K562 (cell line): ENCODE data around the gene STUM. TPM values are rescaled to one million over a fixed set of nuclear protein-coding genes. Genes with fewer than 3 reads are reported as not detected.

Source experiments
- ARID2 ChIP-seq: fragments of 450-650 bp; IDR thresholded peaks from 2 replicates; pipeline ENCODE4 v1.6.1; 2017; ENCODE audit warnings: antibody characterized with exemption, mild to moderate bottlenecking
- ATF1 ChIP-seq, 2 experiments: fragments of 450-650 bp in 1 of 2; IDR thresholded peaks; 2 replicates each; pipeline ENCODE4 v1.6.1; 2016; ENCODE audit warnings: missing compliant biosample characterization in 1 of 2, missing genetic modification characterization in 1 of 2
- CUX1 ChIP-seq: fragments of 200-800 bp; sonication (Bioruptor generic); IDR thresholded peaks from 2 replicates; pipeline ENCODE4 v1.6.1; 2016; ENCODE audit warnings: missing genetic modification characterization, missing compliant biosample characterization
- CXXC5 ChIP-seq: fragments of 250-450 bp; sonication (Bioruptor Pico); IDR thresholded peaks from 2 replicates; pipeline ENCODE4 v1.8.0; 2022; ENCODE audit warnings: inconsistent platforms, mild to moderate bottlenecking, moderate library complexity
- FUS ChIP-seq: fragments of 200-400 bp; formaldehyde crosslinking; optimal IDR thresholded peaks from 2 replicates; pipeline ENCODE3; 2017; ENCODE audit warnings: low read depth, low read length
- JUND ChIP-seq, 2 experiments: IDR thresholded peaks; 2 replicates in 1 of 2; 3 replicates in 1 of 2; pipeline ENCODE4 v1.6.1; 2011; ENCODE audit warnings: borderline replicate concordance in 2 of 2, low read depth in 2 of 2, low read length in 2 of 2, improper control_type of control experiment in 1 of 2, missing biosample characterization in 1 of 2, missing genetic modification characterization in 1 of 2, missing genetic modification reagents in 1 of 2
- KLF16 ChIP-seq: IDR thresholded peaks from 2 replicates; pipeline ENCODE4 v1.6.1; 2016; ENCODE audit warnings: antibody characterized with exemption
- MCM3 ChIP-seq: fragments of 450-650 bp; IDR thresholded peaks from 2 replicates; pipeline ENCODE4 v1.6.1; 2016
- MEF2A ChIP-seq: IDR thresholded peaks from 2 replicates; pipeline ENCODE4 v1.6.1; 2011; ENCODE audit warnings: low read depth, mild to moderate bottlenecking, low read length, moderate library complexity; ENCODE audit not compliant: control insufficient read depth
- PHB ChIP-seq: fragments of 250-450 bp; sonication (Bioruptor Pico); IDR thresholded peaks from 2 replicates; pipeline ENCODE4 v1.5.0; 2021
- REST ChIP-seq, 2 experiments: fragments of 450-650 bp; formaldehyde crosslinking in 1 of 2; IDR thresholded peaks; 2 replicates each; pipeline versions ENCODE4 v1.4.0 to v1.6.1; 2014 to 2020; ENCODE audit warnings: mild to moderate bottlenecking in 2 of 2, borderline replicate concordance in 1 of 2, low read depth in 1 of 2
- STAT5B ChIP-seq: fragments of 250-450 bp; sonication (Bioruptor Pico); IDR thresholded peaks from 2 replicates; pipeline ENCODE4 v1.8.0; 2021; ENCODE audit warnings: mild to moderate bottlenecking, inconsistent platforms
- ZKSCAN1 ChIP-seq: fragments of 150-350 bp; IDR thresholded peaks from 2 replicates; pipeline ENCODE4 v1.6.1; 2016; ENCODE audit warnings: low read depth, low read length
- polyA plus RNA-seq, 8 experiments: library from polyadenylated mRNA; depleted of rRNA in 4 of 8; stranded (reverse) in 5 of 8; unstranded in 3 of 8; fragments of >200 nt; fragmentation: Nextera tagmentation in 2 of 8; fragmentation: Illumina TruSeq in 1 of 8; extraction: Ambion mirVana in 2 of 8; extraction: Trizol in 1 of 8; gene quantifications; 2 replicates each; pipeline versions ENCODE4 v1.2.1 to v1.2.3, GENCODE V29; 2011 to 2014; ENCODE audit warnings: inconsistent platforms in 1 of 8, missing spikeins in 1 of 8
- total RNA-seq, 7 experiments: library from RNA; depleted of rRNA in 6 of 7; stranded (reverse); fragments of >200 nt in 6 of 7; fragmentation: Illumina TruSeq in 2 of 7; extraction: Trizol in 2 of 7; gene quantifications; 2 replicates each; pipeline versions ENCODE4 v1.2.1 to v1.2.3, GENCODE V29; 2011 to 2021; ENCODE audit warnings: low replicate concordance in 1 of 7

The STUM gene
- total and polyA plus RNA-seq, 9 of the 15 experiments (the other 6 are each of a cell fraction or from before 2014, with no cell fraction given): not detected

- TF ChIP-seq CUX1 (CRISPR knock-in tag) (no peak), CXXC5 (CRISPR knock-in tag) (peak; percentile 33; the same call in 1 of the 2 replicates), JUND (IDR thresholded peaks at IDR 0.05; ENCODE audit: borderline replicate concordance, low read depth, low read length) (no peak), JUND (tag; IDR thresholded peaks at IDR 0.05; ENCODE audit: borderline replicate concordance, low read depth, low read length) (no peak), MCM3 (no peak), STAT5B (CRISPR knock-in tag) (no peak), ZKSCAN1 (no peak), PHB (CRISPR knock-in tag) (no peak), REST (IDR thresholded peaks at IDR 0.05; ENCODE audit: borderline replicate concordance) (peak; percentile 42), REST (CRISPR knock-in tag; IDR thresholded peaks at IDR 0.05; ENCODE audit: low read depth) (no peak), ATF1 (CRISPR knock-in tag; IDR thresholded peaks at IDR 0.05) (no peak), ATF1 (tag; IDR thresholded peaks at IDR 0.05) (0 out of 2 replicates have a peak, but pooled peaks have one; percentile 17), ARID2 (no peak), FUS (no peak), KLF16 (no peak), MEF2A (0 out of 2 replicates have a peak, but pooled peaks have one; percentile 17)
These were observed 88.8 kb downstream of the STUM start (continued) for GRCh38 chr1:226637147-226637935.
